ENCODE measurements around the gene OCA2.
"Not testable (repeated sequence)": the region's sequence is repeated elsewhere in the genome, so short reads cannot be mapped to it uniquely, and the experiment has no call there.

Gene OCA2

DNA sequence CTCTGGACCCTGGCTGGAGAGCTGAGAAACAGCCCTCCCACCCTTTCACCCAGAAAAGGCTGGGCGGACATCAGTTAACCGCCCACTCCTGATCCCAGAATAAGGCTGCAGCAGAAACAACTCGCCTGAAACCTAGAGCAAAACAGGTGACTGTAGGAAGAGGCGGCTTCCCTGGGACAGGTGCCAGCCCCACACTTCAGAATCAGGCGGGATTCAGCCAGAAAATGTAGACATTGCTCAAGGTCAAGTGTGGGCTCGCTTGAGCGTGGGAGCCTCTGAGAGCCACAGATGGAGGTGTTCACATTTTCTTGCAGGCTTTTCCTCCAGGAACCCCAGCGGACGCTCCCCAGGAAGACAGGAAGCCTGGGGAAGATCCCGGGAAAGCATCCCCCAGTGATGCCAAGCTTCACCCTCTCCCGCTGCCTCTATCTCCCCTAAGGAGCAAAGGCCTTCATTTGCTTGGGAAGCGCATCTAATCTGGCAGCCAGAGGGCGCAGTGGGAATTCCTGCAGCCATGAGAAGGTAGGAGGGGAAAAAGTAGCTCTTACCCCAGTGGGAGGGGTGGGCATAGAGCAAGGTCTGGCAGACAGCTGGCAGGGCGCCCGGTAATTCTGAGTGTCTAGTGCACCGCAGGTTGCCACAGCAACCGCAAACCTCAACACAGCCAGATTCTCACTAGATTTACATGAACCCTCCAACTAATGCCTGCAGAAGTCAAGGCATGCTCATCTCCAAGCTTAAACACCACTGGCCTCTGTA lies 77.7 kb downstream of the OCA2 start:
- Histone ChIP-seq H3K4me3 (ENCODE audit: low read length) (no peak overlapping the region), H3K36me3 (ENCODE audit: control insufficient read depth, insufficient read depth, low read length) (no peaks in the 10 kb centered on the region), H3K9ac (ENCODE audit: low read length) (no peak overlapping the region), H3K4me1 (ENCODE audit: control insufficient read depth, insufficient read depth, low read length) (no peaks in the 10 kb centered on the region), H3K27me3 (ENCODE audit: control insufficient read depth, insufficient read depth, low read length) (no peaks in the 10 kb centered on the region), H3K27ac (ENCODE audit: low read depth, low read length) (no peak overlapping the region)

DNA sequence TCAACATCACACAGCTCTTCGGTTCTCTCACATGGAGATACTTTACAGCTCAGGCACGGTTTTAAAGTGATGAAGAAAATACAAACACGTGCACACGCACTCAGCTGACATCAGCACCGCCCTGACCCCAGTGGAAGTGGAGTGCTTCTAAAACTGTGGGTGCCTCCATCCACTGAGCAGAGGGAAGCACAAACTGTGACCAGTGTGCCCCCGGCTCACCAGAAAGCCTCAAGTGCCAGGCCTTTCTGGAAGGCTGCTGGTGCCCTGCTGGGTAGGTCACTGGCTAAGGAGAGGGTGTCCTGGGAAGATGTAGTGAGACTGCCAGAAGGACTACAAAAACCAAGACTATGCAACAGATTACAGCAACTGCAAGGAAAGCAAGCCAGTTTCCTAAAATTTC lies 78.5 kb downstream of the OCA2 start:
- H3K27ac ChIP-seq (ENCODE audit: low read depth, low read length) = no peak overlapping the region
- no peak overlapping the region for H3K9ac ChIP-seq (ENCODE audit: low read length)
- no peaks in the 10 kb centered on the region for H3K27me3 ChIP-seq (ENCODE audit: control insufficient read depth, insufficient read depth, low read length)
- H3K36me3 ChIP-seq (ENCODE audit: control insufficient read depth, insufficient read depth, low read length) = no peaks in the 10 kb centered on the region
- H3K4me3 ChIP-seq (ENCODE audit: low read length) = no peak overlapping the region
- no peaks in the 10 kb centered on the region for H3K4me1 ChIP-seq (ENCODE audit: control insufficient read depth, insufficient read depth, low read length)

GRCh38 chr15:28019594-28020309 lies 79.4 kb downstream of the OCA2 start:
- no peaks in the 10 kb centered on the region for H3K4me1 ChIP-seq (ENCODE audit: control insufficient read depth, insufficient read depth, low read length)
- H3K9ac ChIP-seq (ENCODE audit: low read length) = no peak overlapping the region
- H3K36me3 ChIP-seq (ENCODE audit: control insufficient read depth, insufficient read depth, low read length) = no peaks in the 10 kb centered on the region
- no peaks in the 10 kb centered on the region for H3K27me3 ChIP-seq (ENCODE audit: control insufficient read depth, insufficient read depth, low read length)
- H3K4me3 ChIP-seq (ENCODE audit: low read length) = no peak overlapping the region
- H3K27ac ChIP-seq (ENCODE audit: low read depth, low read length) = no peak overlapping the region

- no peaks in the 10 kb centered on the region for H3K36me3 ChIP-seq (ENCODE audit: control insufficient read depth, insufficient read depth, low read length)
Observed at GRCh38 chr15:28018291-28019044, 80.6 kb downstream of the OCA2 start.

GRCh38 chr15:28017423-28017924 lies 81.6 kb downstream of the OCA2 start:
- H3K27me3 ChIP-seq (ENCODE audit: control insufficient read depth, insufficient read depth, low read length) = no peaks in the 10 kb centered on the region
- H3K4me1 ChIP-seq (ENCODE audit: control insufficient read depth, insufficient read depth, low read length) = no peaks in the 10 kb centered on the region
- H3K36me3 ChIP-seq (ENCODE audit: control insufficient read depth, insufficient read depth, low read length) = no peaks in the 10 kb centered on the region
- H3K9ac ChIP-seq (ENCODE audit: low read length) = no peak overlapping the region
- no peak overlapping the region for H3K27ac ChIP-seq (ENCODE audit: low read depth, low read length)
- no peak overlapping the region for H3K4me3 ChIP-seq (ENCODE audit: low read length)

More at GRCh38 chr15:28018291-28019044, 80.6 kb downstream of the OCA2 start:
- Histone ChIP-seq H3K27me3 (ENCODE audit: control insufficient read depth, insufficient read depth, low read length) (no peaks in the 10 kb centered on the region), H3K9ac (ENCODE audit: low read length) (no peak overlapping the region), H3K4me1 (ENCODE audit: control insufficient read depth, insufficient read depth, low read length) (no peaks in the 10 kb centered on the region), H3K27ac (ENCODE audit: low read depth, low read length) (no peak overlapping the region), H3K4me3 (ENCODE audit: low read length) (no peak overlapping the region)

DNA sequence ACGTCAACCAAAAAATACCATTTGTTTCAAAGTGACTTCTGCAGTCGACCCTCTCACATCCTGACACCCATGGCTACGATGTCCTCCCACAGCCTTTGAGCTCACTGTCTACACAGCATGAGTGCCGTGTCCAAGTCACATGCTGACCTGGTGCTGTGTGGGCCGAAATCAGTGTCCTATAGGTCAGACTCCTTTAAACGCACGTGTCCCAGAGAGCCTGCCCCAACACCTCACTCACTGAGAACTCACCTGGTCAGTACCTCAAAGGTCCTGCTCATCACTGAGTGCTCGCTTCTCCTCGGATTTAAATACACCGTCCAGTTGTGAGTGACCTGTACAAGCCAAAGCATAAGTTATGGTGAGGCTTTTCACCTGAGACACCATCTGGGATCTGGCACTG lies 83.3 kb downstream of the OCA2 start:
- Histone ChIP-seq H3K4me1 (ENCODE audit: control insufficient read depth, insufficient read depth, low read length) (no peaks in the 10 kb centered on the region), H3K4me3 (ENCODE audit: low read length) (no peak overlapping the region), H3K27me3 (ENCODE audit: control insufficient read depth, insufficient read depth, low read length) (no peaks in the 10 kb centered on the region), H3K9ac (ENCODE audit: low read length) (no peak overlapping the region), H3K36me3 (ENCODE audit: control insufficient read depth, insufficient read depth, low read length) (no peaks in the 10 kb centered on the region), H3K27ac (ENCODE audit: low read depth, low read length) (no peak overlapping the region)

- Histone ChIP-seq H3K27ac (ENCODE audit: low read depth, low read length) (no peak overlapping the region), H3K9ac (ENCODE audit: low read length) (no peak overlapping the region), H3K4me1 (ENCODE audit: control insufficient read depth, insufficient read depth, low read length) (no peaks in the 10 kb centered on the region), H3K27me3 (ENCODE audit: control insufficient read depth, insufficient read depth, low read length) (no peaks in the 10 kb centered on the region), H3K4me3 (ENCODE audit: low read length) (no peak overlapping the region), H3K36me3 (ENCODE audit: control insufficient read depth, insufficient read depth, low read length) (no peaks in the 10 kb centered on the region)
Observed at GRCh38 chr15:28014623-28015200, 84.4 kb downstream of the OCA2 start.

GRCh38 chr15:28013976-28014375 lies 85.1 kb downstream of the OCA2 start:
- H3K36me3 ChIP-seq (ENCODE audit: control insufficient read depth, insufficient read depth, low read length) = no peaks in the 10 kb centered on the region
- no peak overlapping the region for H3K9ac ChIP-seq (ENCODE audit: low read length)
- no peaks in the 10 kb centered on the region for H3K27me3 ChIP-seq (ENCODE audit: control insufficient read depth, insufficient read depth, low read length)
- H3K4me1 ChIP-seq (ENCODE audit: control insufficient read depth, insufficient read depth, low read length) = no peaks in the 10 kb centered on the region
- H3K27ac ChIP-seq (ENCODE audit: low read depth, low read length) = no peak overlapping the region
- H3K4me3 ChIP-seq (ENCODE audit: low read length) = no peak overlapping the region

DNA sequence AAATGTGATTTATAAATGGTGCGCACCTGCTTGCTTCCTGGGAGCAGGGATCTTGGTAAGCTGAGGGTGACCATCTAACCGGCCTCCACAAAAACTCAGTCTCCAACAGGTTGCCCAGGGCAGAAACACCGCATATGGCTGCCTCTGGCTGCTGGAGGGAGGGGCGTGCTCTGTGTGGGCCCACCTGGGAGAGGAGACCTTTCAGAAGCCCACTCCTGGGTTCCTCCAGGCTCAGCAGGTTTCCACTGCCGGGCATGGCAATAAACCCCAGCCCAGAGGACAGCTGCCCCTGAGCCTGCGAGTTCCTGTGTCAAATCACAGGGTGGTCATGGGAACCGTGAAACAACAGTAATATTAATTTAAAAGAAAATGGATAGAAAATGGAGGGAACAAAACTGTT lies 85.6 kb downstream of the OCA2 start:
- no peak overlapping the region for H3K9ac ChIP-seq (ENCODE audit: low read length)
- H3K27ac ChIP-seq (ENCODE audit: low read depth, low read length) = no peak overlapping the region
- no peaks in the 10 kb centered on the region for H3K27me3 ChIP-seq (ENCODE audit: control insufficient read depth, insufficient read depth, low read length)
- no peaks in the 10 kb centered on the region for H3K36me3 ChIP-seq (ENCODE audit: control insufficient read depth, insufficient read depth, low read length)
- H3K4me1 ChIP-seq (ENCODE audit: control insufficient read depth, insufficient read depth, low read length) = no peaks in the 10 kb centered on the region
- H3K4me3 ChIP-seq (ENCODE audit: low read length) = no peak overlapping the region

- no peak overlapping the region for H3K9ac ChIP-seq (ENCODE audit: low read length)
- H3K4me3 ChIP-seq (ENCODE audit: low read length) = no peak overlapping the region
- H3K4me1 ChIP-seq (ENCODE audit: control insufficient read depth, insufficient read depth, low read length) = no peaks in the 10 kb centered on the region
- H3K27me3 ChIP-seq (ENCODE audit: control insufficient read depth, insufficient read depth, low read length) = no peaks in the 10 kb centered on the region
- no peaks in the 10 kb centered on the region for H3K36me3 ChIP-seq (ENCODE audit: control insufficient read depth, insufficient read depth, low read length)
- H3K27ac ChIP-seq (ENCODE audit: low read depth, low read length) = no peak overlapping the region
Observed at GRCh38 chr15:28012231-28012630, 86.9 kb downstream of the OCA2 start.

GRCh38 chr15:28008175-28008574 lies 90.9 kb downstream of the OCA2 start:
- H3K27ac ChIP-seq (ENCODE audit: low read depth, low read length); H3K4me3 ChIP-seq (ENCODE audit: low read length); H3K9ac ChIP-seq (ENCODE audit: low read length); H3K27me3 ChIP-seq (ENCODE audit: control insufficient read depth, insufficient read depth, low read length); H3K4me1 ChIP-seq (ENCODE audit: control insufficient read depth, insufficient read depth, low read length); H3K36me3 ChIP-seq (ENCODE audit: control insufficient read depth, insufficient read depth, low read length): not testable (repeated sequence)
